CD4-positive, alpha-beta T cell (primary cell): ENCODE data around the gene WRNIP1. TPM values are rescaled to one million over a fixed set of nuclear protein-coding genes. Genes with fewer than 3 reads are reported as not detected.

Source experiments
- ATAC-seq: fragments of 200-7000 bp; cut with Tn5 transposase; one replicate; pipeline ENCODE4 v1.10.0; 2022; ENCODE audit warnings: mild to moderate bottlenecking; ENCODE audit not compliant: poor library complexity
- CTCF ChIA-PET: fragments of 350-600 bp; sonication (Branson Sonifier 250); formaldehyde crosslinking; loops from one replicate; lab custom pipeline; 2021; ENCODE audit warnings: antibody characterized with exemption, inconsistent platforms; lab: Charles Lee
- POLR2A ChIA-PET: fragments of 350-600 bp; sonication (Branson Sonifier 250); formaldehyde crosslinking; loops from one replicate; lab custom pipeline; 2021; ENCODE audit warnings: antibody characterized with exemption, inconsistent platforms; lab: Charles Lee
- DNase-seq, 14 experiments: peaks; one replicate each; pipeline ENCODE4 v3.0.0-alpha.2; 2013 to 2020; ENCODE audit warnings: mixed read lengths in 2 of 14
- H3K27ac ChIP-seq, 2 donors: one replicate each; pipeline versions ENCODE4 v1.5.1 to v1.7.0; 2013; ENCODE audit warnings: low read length in 2 of 2, low read depth in 1 of 2, mild to moderate bottlenecking in 1 of 2
- H3K27me3 ChIP-seq, 2 experiments: 1 replicate in 1 of 2; 2 replicates in 1 of 2; pipeline versions ENCODE4 v1.6.1 to v1.7.0; 2013; ENCODE audit warnings: low read length in 2 of 2, control low read depth in 1 of 2, mild to moderate bottlenecking in 1 of 2, moderate library complexity in 1 of 2; ENCODE audit not compliant: insufficient read depth in 2 of 2, control insufficient read depth in 1 of 2
- H3K36me3 ChIP-seq: one replicate; pipeline ENCODE4 v1.6.1; 2013; ENCODE audit warnings: low read length, control low read depth; ENCODE audit not compliant: insufficient read depth
- H3K4me1 ChIP-seq: one replicate; pipeline ENCODE4 v1.6.1; 2013; ENCODE audit warnings: low read length, control low read depth; ENCODE audit not compliant: insufficient read depth
- H3K4me3 ChIP-seq: one replicate; pipeline ENCODE4 v1.5.1; 2013; ENCODE audit warnings: mild to moderate bottlenecking, low read length, moderate library complexity
- H3K9me3 ChIP-seq, 2 experiments: 1 replicate in 1 of 2; 2 replicates in 1 of 2; pipeline versions ENCODE4 v1.6.1 to v1.7.0; 2013; ENCODE audit warnings: low read length in 2 of 2, mild to moderate bottlenecking in 2 of 2, control low read depth in 1 of 2, moderate library complexity in 1 of 2; ENCODE audit not compliant: control insufficient read depth in 1 of 2, insufficient read depth in 1 of 2
- H3K27ac Mint-ChIP-seq: one replicate; pipeline ENCODE4 v1.8.0; 2020; ENCODE audit warnings: mixed read lengths
- H3K27me3 Mint-ChIP-seq: one replicate; pipeline ENCODE4 v1.8.0; 2021; ENCODE audit warnings: mixed read lengths
- H3K36me3 Mint-ChIP-seq: one replicate; pipeline ENCODE4 v1.8.0; 2021; ENCODE audit warnings: low read depth, mixed read lengths
- H3K4me1 Mint-ChIP-seq: one replicate; pipeline ENCODE4 v1.8.0; 2021; ENCODE audit warnings: low read depth, mixed read lengths
- H3K4me3 Mint-ChIP-seq: one replicate; pipeline ENCODE4 v1.8.0; 2020; ENCODE audit warnings: mild to moderate bottlenecking, mixed read lengths
- H3K9me3 Mint-ChIP-seq: one replicate; pipeline ENCODE4 v1.8.0; 2020; ENCODE audit warnings: mixed read lengths
- CTCF ChIP-seq: fragments of 200-600 bp; IDR thresholded peaks from one replicate; pipeline ENCODE4 v1.8.0; 2022; ENCODE audit warnings: antibody characterized with exemption, mild to moderate bottlenecking
- intact Hi-C, 2 experiments: fragments of 100-400 bp; cut with DNase I in 1 of 2; cut with micrococcal nuclease in 1 of 2; formaldehyde crosslinking; loops; one replicate each; pipeline versions ENCODE4 v1.15.1 to v1.9.0; 2023 to 2025; cut with DNase I, micrococcal nuclease
- total RNA-seq, 174 experiments: library from RNA in 2 of 174; stranded (reverse) in 2 of 174; gene quantifications; one replicate each; pipeline ENCODE4 v1.2.3 and lab custom pipeline; 2021 to 2026

WRNIP1 gene
- total RNA-seq, 2 experiments from 2014 or later, result 22.4 to 25.2 TPM

- Mint-ChIP-seq H3K27me3 (no peaks in the 10 kb centered on the region), H3K27ac (no peak overlapping the region), H3K36me3 (peaks cover 84% of the 10 kb centered on the region), H3K9me3 (no peaks in the 10 kb centered on the region), H3K4me3 (no peak overlapping the region), H3K4me1 (peaks cover 73% of the 10 kb centered on the region)
- POLR2A ChIA-PET, result interaction anchor here (0.6 kb wide), 1 partner anchor 17 kb away, joined by 3 read pairs; no protein-coding TSS in a partner anchor
- no peak for TF ChIP-seq CTCF
- Histone ChIP-seq H3K27ac (no peak overlapping the region), H3K9me3 (no peaks in the 10 kb centered on the region), H3K4me1 (peaks cover 10% of the 10 kb centered on the region), H3K27me3 (no peaks in the 10 kb centered on the region), H3K36me3 (peaks cover 83% of the 10 kb centered on the region), H3K4me3 (no peak overlapping the region)
- intact Hi-C loops, result no loop called here
- CTCF ChIA-PET, result no interaction called here
- ATAC-seq, result no peak
- DNase-seq, result no peak
Measured at GRCh38 chr6:2775003-2775402, 9.8 kb downstream of the WRNIP1 start.

GRCh38 chr6:2777249-2777648, 12.1 kb downstream of the WRNIP1 start:
- Mint-ChIP-seq H3K9me3 (no peaks in the 10 kb centered on the region), H3K4me1 (peaks cover 62% of the 10 kb centered on the region), H3K27me3 (no peaks in the 10 kb centered on the region), H3K36me3 (peaks cover 85% of the 10 kb centered on the region), H3K4me3 (no peak overlapping the region), H3K27ac (no peak overlapping the region)
- no peak for ATAC-seq
- intact Hi-C loops, result no loop called here
- Histone ChIP-seq H3K4me1 (peaks cover 7% of the 10 kb centered on the region), H3K36me3 (peaks cover 85% of the 10 kb centered on the region), H3K4me3 (no peak overlapping the region), H3K27me3 (no peaks in the 10 kb centered on the region), H3K9me3 (no peaks in the 10 kb centered on the region), H3K27ac (no peak overlapping the region)
- ChIA-PET CTCF (interaction anchor here (1.2 kb wide), 1 partner anchor 14 kb away, joined by 3 read pairs; no protein-coding TSS in a partner anchor), POLR2A (no interaction called here)
- DNase-seq, result no peak
- no peak for TF ChIP-seq CTCF

- Mint-ChIP-seq H3K4me3 (no peak overlapping the region), H3K27me3 (no peaks in the 10 kb centered on the region), H3K27ac (no peak overlapping the region), H3K36me3 (peaks cover 88% of the 10 kb centered on the region), H3K4me1 (peaks cover 61% of the 10 kb centered on the region), H3K9me3 (no peaks in the 10 kb centered on the region)
- intact Hi-C loops, result no loop called here
- H3K36me3 ChIP-seq, result peaks cover 68% of the 10 kb centered on the region
- H3K4me1 ChIP-seq, result peaks cover 12% of the 10 kb centered on the region
- no peaks in the 10 kb centered on the region for H3K27me3 ChIP-seq
- ATAC-seq, result no peak
- POLR2A ChIA-PET, result interaction anchor here (0.8 kb wide), 1 partner anchor 31 kb away, joined by 3 read pairs; no protein-coding TSS in a partner anchor
- no peak overlapping the region for H3K4me3 ChIP-seq
- H3K9me3 ChIP-seq, result no peaks in the 10 kb centered on the region
- CTCF ChIA-PET, result interaction anchor here (1.6 kb wide), 1 partner anchor 15 kb away, joined by 3 read pairs; no protein-coding TSS in a partner anchor
- DNase-seq, result no peak
- no peak overlapping the region for H3K27ac ChIP-seq
- TF ChIP-seq CTCF, result no peak
Measured at GRCh38 chr6:2780102-2780737, 15.0 kb downstream of the WRNIP1 start.
